ENCODE results near the gene KHDC4.

Gene KHDC4

DNA sequence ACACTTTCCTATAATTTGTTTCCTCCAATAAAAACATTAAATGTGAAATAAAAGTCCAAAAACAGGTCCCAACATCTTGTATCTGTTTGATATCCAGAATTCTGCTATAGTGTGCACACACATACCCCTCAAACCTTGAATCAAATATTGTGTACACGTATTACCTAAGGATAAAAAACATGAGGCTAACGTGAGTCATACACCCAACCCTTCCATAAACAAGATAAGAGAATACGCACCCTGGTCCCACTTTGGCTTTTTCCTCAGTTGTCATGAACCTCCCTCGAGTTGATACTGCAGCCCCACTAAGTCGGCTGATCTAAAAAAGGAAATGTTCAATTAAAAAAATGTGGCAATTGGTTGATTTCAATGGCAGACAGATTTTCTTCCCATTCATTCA, 5.2 kb downstream of the KHDC4 start:
- DNase-seq (ENCODE audit: insufficient read length, low spot score) (no peak), FAIRE-seq (no peak)
- no peak for TF ChIP-seq CTCF (IDR thresholded peaks at IDR 0.05; ENCODE audit: insufficient read depth, missing control alignments)

GRCh38 chr1:155925506-155925905, 8.7 kb downstream of the KHDC4 start:
- FAIRE-seq: no peak
- no peak for TF ChIP-seq CTCF (IDR thresholded peaks at IDR 0.05; ENCODE audit: insufficient read depth, missing control alignments)

GRCh38 chr1:155920717-155921116, 13.5 kb downstream of the KHDC4 start:
- no peak for DNase-seq (ENCODE audit: insufficient read length, low spot score)
- FAIRE-seq: no peak
- TF ChIP-seq CTCF (IDR thresholded peaks at IDR 0.05; ENCODE audit: insufficient read depth, missing control alignments): no peak

More at GRCh38 chr1:155925506-155925905, 8.7 kb downstream of the KHDC4 start:
- no peak for DNase-seq (ENCODE audit: insufficient read length, low spot score)

DNA sequence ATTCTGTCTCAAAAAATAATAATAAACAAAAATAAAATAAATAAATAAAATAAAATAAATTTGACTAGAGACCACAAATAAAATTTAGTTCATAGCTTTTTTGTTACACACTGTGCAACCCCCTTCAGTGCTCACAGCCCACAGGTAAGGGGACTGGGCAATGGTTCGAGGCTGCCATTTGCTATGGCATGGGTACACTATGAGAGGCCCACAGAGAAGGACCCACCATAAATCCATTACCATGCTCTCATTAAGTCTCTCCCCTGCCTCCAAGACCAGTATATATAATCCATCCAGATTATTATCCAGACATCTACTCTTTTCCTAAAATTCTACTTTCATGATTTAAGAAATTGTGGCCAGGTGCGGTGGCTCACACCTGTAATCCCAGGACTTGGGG, 14.4 kb downstream of the KHDC4 start:
- TF ChIP-seq CTCF (IDR thresholded peaks at IDR 0.05; ENCODE audit: insufficient read depth, missing control alignments): no peak
- FAIRE-seq: no peak
- DNase-seq (ENCODE audit: insufficient read length, low spot score): no peak

- no peak for TF ChIP-seq CTCF (IDR thresholded peaks at IDR 0.05; ENCODE audit: insufficient read depth, missing control alignments)
- peak; percentile 84 for FAIRE-seq
- no peak for DNase-seq (ENCODE audit: insufficient read length, low spot score)
Measured at GRCh38 chr1:155918660-155919059, 15.6 kb downstream of the KHDC4 start.

DNA sequence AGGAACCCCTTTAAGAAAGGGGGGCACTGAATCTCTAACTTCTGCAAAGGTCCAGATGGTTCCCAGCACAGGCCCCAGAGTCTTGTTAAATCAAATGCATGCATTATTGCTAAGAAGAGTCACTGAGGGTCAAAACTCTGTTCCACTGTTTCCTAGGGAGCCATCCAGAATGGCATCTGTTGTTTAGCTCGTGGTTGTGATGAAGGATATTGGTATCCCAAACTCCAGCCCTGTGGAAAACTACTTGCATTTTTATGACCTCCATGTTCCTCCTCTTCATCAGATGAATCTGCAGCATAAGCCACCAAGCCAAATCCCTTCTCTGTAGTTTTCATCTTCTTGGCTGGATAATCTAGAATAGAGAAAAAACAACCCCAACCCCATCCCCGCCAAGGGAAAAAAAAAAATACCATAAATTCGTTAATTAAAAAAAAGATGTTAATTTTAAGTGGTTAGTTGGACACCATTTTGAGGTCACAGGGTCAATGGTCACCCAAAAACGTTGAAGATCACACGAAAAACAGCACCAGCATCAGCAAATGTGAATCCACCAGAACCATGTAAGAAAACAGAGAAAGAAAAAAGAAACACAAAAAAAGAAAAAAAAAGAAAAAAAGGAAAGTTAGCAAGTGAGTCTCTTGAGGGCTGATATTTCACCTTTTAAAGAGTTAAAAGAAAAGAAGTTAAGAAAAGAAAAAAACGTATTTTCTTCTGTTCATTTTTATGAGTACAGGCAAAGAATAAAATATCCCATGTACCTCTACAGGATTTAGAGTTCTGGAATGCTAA, 20.1 kb downstream of the KHDC4 start:
- peak; percentile 38 for FAIRE-seq
- no peak for TF ChIP-seq CTCF (IDR thresholded peaks at IDR 0.05; ENCODE audit: insufficient read depth, missing control alignments)
- no peak for DNase-seq (ENCODE audit: insufficient read length, low spot score)

DNA sequence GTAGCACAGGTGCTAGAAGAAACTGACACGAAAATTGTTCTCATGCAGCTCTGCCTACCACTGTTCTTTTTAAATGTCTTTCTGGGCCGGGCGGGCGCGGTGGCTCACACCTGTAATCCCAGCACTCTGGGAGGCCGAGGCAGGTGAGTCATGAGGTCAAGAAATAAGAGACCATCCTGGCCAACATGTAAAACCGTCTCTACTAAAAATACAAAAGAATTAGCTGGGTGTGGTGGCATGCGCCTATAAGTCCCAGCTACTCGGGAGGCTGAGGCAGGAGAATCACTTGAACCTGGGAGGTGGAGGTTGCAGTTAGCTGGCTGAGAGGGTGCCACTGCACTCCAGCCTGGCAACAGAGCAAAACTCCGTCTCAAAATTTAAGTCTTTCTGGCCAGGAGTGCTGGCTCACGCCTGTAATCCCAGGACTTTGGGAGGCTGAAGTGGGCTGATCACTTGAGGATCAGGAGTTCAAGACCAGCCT, 22.1 kb downstream of the KHDC4 start:
- no peak for FAIRE-seq
- no peak for DNase-seq (ENCODE audit: insufficient read length, low spot score)
- TF ChIP-seq CTCF (IDR thresholded peaks at IDR 0.05; ENCODE audit: insufficient read depth, missing control alignments): no peak

Measured in D721Med (cell line).